Metanephros (tissue), 2 donors: Measurements from ENCODE around the gene DGAT2L6. TPM values are rescaled to one million over a fixed set of nuclear protein-coding genes. Genes with fewer than 3 reads are reported as not detected.

Experiments
- small RNA-seq: library from RNA; depleted of rRNA; stranded (forward); fragments of <200 nt; gene quantifications from one replicate; pipeline ENCODE3, GENCODE V24; 2014; ENCODE audit warnings: low replicate concordance
- total RNA-seq: library from RNA; depleted of rRNA; stranded (reverse); fragments of >200 nt; gene quantifications from one replicate; pipeline ENCODE4 v1.2.3, GENCODE V29; 2014

DGAT2L6 gene
- total RNA-seq, result 0.29 TPM

GRCh38 chrX:70176938-70177533 is at the start of gene DGAT2L6:
Gene DGAT2L6 (plus strand): TSS chrX:70177483. CDS start chrX:70177583, 100 bp downstream.

GRCh38 chrX:70133303-70134115 is 43.8 kb upstream of the DGAT2L6 start, which contains the start of gene IGBP1:
Gene IGBP1 (plus strand): TSS chrX:70133447. CDS start chrX:70133948, 501 bp downstream.

GRCh38 chrX:70234355-70234754 is 57.1 kb downstream of the DGAT2L6 start, which contains the start of gene AWAT1:
Gene AWAT1 (plus strand): TSS chrX:70234655. CDS start chrX:70234696, 41 bp downstream.

Small RNA genes lying within 50 kb of the gene (small RNA-seq; reads per million reads assigned to genes)
- not detected for gene RNA5SP507

Other genes with a start within 250 kb of the DGAT2L6 start
- gene AWAT2, start 127.5 kb upstream of the DGAT2L6 start, total RNA-seq, result not detected
- not detected for gene OTUD6A, start 115.0 kb upstream of the DGAT2L6 start, total RNA-seq
- gene IGBP1, start 44.0 kb upstream of the DGAT2L6 start, total RNA-seq, result 59.3 TPM
- gene AWAT1, start 57.2 kb downstream of the DGAT2L6 start, total RNA-seq, result not detected
- 0.35 TPM for gene P2RY4, start 82.7 kb downstream of the DGAT2L6 start, total RNA-seq
- gene ARR3, start 90.9 kb downstream of the DGAT2L6 start, total RNA-seq, result not detected
- gene RAB41, start 104.7 kb downstream of the DGAT2L6 start, total RNA-seq, result not detected
- gene PDZD11, start 112.4 kb downstream of the DGAT2L6 start, total RNA-seq, result 27.7 TPM
- gene KIF4A, start 112.6 kb downstream of the DGAT2L6 start, total RNA-seq, result 7.6 TPM
- 0.58 TPM for gene GDPD2, start 245.8 kb downstream of the DGAT2L6 start, total RNA-seq